ENCODE measurements around the gene CHST5. TPM values are rescaled to one million over a fixed set of nuclear protein-coding genes. Genes with fewer than 3 reads are reported as not detected.

Gene CHST5
- total and polyA plus RNA-seq, 9 of the 15 experiments (the other 6 are each of a cell fraction or from before 2014, with no cell fraction given) = 0.06 to 0.21 (median 0.14) TPM; not detected in 5

DNA sequence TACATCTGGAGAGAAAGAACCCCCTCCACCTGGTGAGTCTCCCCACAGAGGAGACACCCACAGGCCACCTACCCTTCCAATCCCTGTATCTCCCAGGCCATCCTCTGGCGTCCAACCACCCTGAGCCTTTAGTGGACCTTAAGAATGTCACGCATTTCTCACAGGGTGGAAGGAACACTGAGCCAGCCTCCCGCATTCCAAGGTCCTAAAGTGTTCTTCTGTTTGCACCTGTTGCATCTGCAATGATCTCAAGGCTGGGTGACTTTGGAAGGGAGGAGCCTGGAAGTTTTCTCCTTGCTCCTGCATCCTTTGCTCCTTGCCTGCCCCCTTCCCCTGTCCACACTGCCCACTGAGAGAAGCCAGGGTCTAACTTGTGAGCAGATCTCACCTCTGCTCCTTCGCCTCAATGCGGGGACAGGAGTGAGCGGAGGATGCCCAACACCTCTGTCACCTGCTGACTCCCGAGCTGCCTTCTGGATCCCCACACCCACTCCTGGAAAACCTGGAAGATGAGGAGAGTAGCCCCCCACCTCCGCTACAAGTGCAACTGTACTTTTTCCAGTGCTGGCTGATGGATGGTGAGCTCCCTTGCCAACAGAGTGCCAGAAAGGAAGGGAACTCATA, 3.7 kb downstream of the CHST5 start:
- FAIRE-seq (no peak), ATAC-seq (no peak), DNase-seq (ENCODE audit: extremely low read depth in 1 of 4, low spot score in 3 of 4) (no peak)
- intact Hi-C loops (cut with micrococcal nuclease) = no loop called here
- Histone ChIP-seq H3K27me3 (ENCODE audit: control insufficient read depth in 2 of 2, insufficient read depth in 2 of 2, low read length in 2 of 2) (peaks cover 26 to 58% of the 10 kb centered on the region in 2 experiments), H2AFZ (ENCODE audit: low read depth, low read length) (no peak overlapping the region), H3K4me2 (ENCODE audit: insufficient read depth, low read length) (no peak overlapping the region), H3K36me3 (ENCODE audit: control insufficient read depth, insufficient read depth, low read length) (no peaks in the 10 kb centered on the region), H3K4me3 (no peak overlapping the region), H3K79me2 (ENCODE audit: control insufficient read depth, insufficient read depth, low read length) (no peaks in the 10 kb centered on the region), H3K4me1 (replicated peaks in 1 of 2; ENCODE audit: control insufficient read depth in 2 of 2, insufficient read depth in 2 of 2, low read length in 2 of 2) (peaks cover 0 to 23% of the 10 kb centered on the region in 2 experiments; a peak in 1 of 5 replicates), H4K20me1 (replicated peaks; ENCODE audit: control insufficient read depth, insufficient read depth, low read length) (peaks cover 4% of the 10 kb centered on the region; the same call in 1 of the 2 replicates), H3K9me1 (ENCODE audit: control insufficient read depth, insufficient read depth, low read length) (no peaks in the 10 kb centered on the region), H3K27ac (ENCODE audit: extremely low read depth, low read depth, low read length) (no peak overlapping the region), H3K9me3 (replicated peaks; ENCODE audit: control insufficient read depth, insufficient read depth, low read depth, low read length) (no peaks in the 10 kb centered on the region), H3K9ac (ENCODE audit: insufficient read depth in 1 of 2, low read depth in 2 of 2, low read length in 2 of 2) (no peak overlapping the region)
- no TSS peak for BruUV-seq (replicated peaks)
- POLR2A ChIA-PET = interaction anchor here (1.0 to 5.1 kb wide), 7 partner anchors 10 to 90 kb away, joined by 3 to 27 read pairs (median 4); partner anchors contain the start of gene ADAT1
- WGBS (ENCODE audit: insufficient coverage, low coverage, missing lambda C conversion rate) = 8% methylated on average over 8 of the region's 8 CpGs
- CTCF ChIA-PET (ENCODE audit: low intra/inter-chr PET ratio) = no interaction called here
- in situ Hi-C loops (cut with MboI) = no loop called here
- TF ChIP-seq ZNF143 (CRISPR knock-in tag; IDR thresholded peaks at IDR 0.05) = no peak
- no peak for TF ChIP-seq MCM7 (IDR thresholded peaks at IDR 0.05)
- TF ChIP-seq NRF1 (conservative IDR thresholded peaks at IDR 0.05 in 1 of 2, IDR thresholded peaks at IDR 0.05 in 1 of 2) = no peak
- no peak for TF ChIP-seq ZNF778 (CRISPR knock-in tag; IDR thresholded peaks at IDR 0.05)
- TF ChIP-seq TEAD2 (tag; IDR thresholded peaks at IDR 0.05) = no peak
- no peak for TF ChIP-seq TCF7L2 (IDR thresholded peaks at IDR 0.05; ENCODE audit: low read depth, low read length)
- TF ChIP-seq FOSL1 (tag; conservative IDR thresholded peaks at IDR 0.05) = no peak
- TF ChIP-seq, protein P1, sequence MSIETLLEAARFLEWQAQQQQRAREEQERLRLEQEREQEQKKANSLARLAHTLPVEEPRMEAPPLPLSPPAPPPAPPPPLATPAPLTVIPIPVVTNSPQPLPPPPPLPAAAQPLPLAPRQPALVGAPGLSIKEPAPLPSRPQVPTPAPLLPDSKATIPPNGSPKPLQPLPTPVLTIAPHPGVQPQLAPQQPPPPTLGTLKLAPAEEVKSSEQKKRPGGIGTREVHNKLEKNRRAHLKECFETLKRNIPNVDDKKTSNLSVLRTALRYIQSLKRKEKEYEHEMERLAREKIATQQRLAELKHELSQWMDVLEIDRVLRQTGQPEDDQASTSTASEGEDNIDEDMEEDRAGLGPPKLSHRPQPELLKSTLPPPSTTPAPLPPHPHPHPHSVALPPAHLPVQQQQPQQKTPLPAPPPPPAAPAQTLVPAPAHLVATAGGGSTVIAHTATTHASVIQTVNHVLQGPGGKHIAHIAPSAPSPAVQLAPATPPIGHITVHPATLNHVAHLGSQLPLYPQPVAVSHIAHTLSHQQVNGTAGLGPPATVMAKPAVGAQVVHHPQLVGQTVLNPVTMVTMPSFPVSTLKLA (conservative IDR thresholded peaks at IDR 0.05) = no peak
- TF ChIP-seq HMGN3 (IDR thresholded peaks at IDR 0.05; ENCODE audit: borderline replicate concordance, extremely low read depth, insufficient read length, low read depth, low read length) = no peak
- TF ChIP-seq ZNF212 (CRISPR knock-in tag; IDR thresholded peaks at IDR 0.05) = no peak
- TF ChIP-seq ZNF75A (CRISPR knock-in tag; IDR thresholded peaks at IDR 0.05) = no peak
- TF ChIP-seq, protein P2, sequence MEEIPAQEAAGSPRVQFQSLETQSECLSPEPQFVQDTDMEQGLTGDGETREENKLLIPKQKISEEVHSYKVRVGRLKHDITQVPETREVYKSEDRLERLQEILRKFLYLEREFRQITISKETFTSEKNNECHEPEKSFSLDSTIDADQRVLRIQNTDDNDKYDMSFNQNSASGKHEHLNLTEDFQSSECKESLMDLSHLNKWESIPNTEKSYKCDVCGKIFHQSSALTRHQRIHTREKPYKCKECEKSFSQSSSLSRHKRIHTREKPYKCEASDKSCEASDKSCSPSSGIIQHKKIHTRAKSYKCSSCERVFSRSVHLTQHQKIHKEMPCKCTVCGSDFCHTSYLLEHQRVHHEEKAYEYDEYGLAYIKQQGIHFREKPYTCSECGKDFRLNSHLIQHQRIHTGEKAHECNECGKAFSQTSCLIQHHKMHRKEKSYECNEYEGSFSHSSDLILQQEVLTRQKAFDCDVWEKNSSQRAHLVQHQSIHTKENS (CRISPR knock-in tag; IDR thresholded peaks at IDR 0.05) = no peak
- TF ChIP-seq, protein P3, sequence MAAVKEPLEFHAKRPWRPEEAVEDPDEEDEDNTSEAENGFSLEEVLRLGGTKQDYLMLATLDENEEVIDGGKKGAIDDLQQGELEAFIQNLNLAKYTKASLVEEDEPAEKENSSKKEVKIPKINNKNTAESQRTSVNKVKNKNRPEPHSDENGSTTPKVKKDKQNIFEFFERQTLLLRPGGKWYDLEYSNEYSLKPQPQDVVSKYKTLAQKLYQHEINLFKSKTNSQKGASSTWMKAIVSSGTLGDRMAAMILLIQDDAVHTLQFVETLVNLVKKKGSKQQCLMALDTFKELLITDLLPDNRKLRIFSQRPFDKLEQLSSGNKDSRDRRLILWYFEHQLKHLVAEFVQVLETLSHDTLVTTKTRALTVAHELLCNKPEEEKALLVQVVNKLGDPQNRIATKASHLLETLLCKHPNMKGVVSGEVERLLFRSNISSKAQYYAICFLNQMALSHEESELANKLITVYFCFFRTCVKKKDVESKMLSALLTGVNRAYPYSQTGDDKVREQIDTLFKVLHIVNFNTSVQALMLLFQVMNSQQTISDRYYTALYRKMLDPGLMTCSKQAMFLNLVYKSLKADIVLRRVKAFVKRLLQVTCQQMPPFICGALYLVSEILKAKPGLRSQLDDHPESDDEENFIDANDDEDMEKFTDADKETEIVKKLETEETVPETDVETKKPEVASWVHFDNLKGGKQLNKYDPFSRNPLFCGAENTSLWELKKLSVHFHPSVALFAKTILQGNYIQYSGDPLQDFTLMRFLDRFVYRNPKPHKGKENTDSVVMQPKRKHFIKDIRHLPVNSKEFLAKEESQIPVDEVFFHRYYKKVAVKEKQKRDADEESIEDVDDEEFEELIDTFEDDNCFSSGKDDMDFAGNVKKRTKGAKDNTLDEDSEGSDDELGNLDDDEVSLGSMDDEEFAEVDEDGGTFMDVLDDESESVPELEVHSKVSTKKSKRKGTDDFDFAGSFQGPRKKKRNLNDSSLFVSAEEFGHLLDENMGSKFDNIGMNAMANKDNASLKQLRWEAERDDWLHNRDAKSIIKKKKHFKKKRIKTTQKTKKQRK (IDR thresholded peaks at IDR 0.05; ENCODE audit: borderline replicate concordance, low read depth, low read length) = no peak
- no peak for TF ChIP-seq NR3C1 (CRISPR knock-in tag; IDR thresholded peaks at IDR 0.05)
- no peak for TF ChIP-seq CREM (IDR thresholded peaks at IDR 0.05; ENCODE audit: low read depth)
- TF ChIP-seq IFI16 (CRISPR knock-in tag; IDR thresholded peaks at IDR 0.05) = no peak

Measured in K562 (cell line).